CD4-positive, CD25-positive, alpha-beta regulatory T cell (primary cell): ENCODE results near the gene COPB1. TPM values are rescaled to one million over a fixed set of nuclear protein-coding genes. Genes with fewer than 3 reads are reported as not detected.

Experiments used
- polyA plus RNA-seq, 4 donors: library from polyadenylated mRNA; unstranded; fragments of 300-500 nt; fragmentation: Illumina TruSeq; gene quantifications; one replicate each; pipeline ENCODE4 v1.2.3, GENCODE V29; 2021
- total RNA-seq: library from RNA; stranded (reverse); gene quantifications from one replicate; pipeline ENCODE4 v1.2.3, GENCODE V29; 2022

Gene COPB1
- total and polyA plus RNA-seq, 5 donors from 2014 or later, result 66.1 to 94.9 (median 78.0) TPM

Other genes with a start within 250 kb of the COPB1 start
- 13.9 TPM for gene RRAS2, start 140.6 kb downstream of the COPB1 start, total RNA-seq
- gene RRAS2, start 140.6 kb downstream of the COPB1 start, polyA plus RNA-seq, result 1 to 10 TPM; 1.8 to 4.9 (median 4.1) TPM
- 190 TPM for gene PSMA1, start 20.6 kb upstream of the COPB1 start, total RNA-seq
- gene PSMA1, start 20.6 kb upstream of the COPB1 start, polyA plus RNA-seq, result 100 to 1,000 TPM; 163 to 224 (median 195) TPM
- 99.5 TPM for gene PDE3B, start 144.0 kb upstream of the COPB1 start, total RNA-seq
- gene PDE3B, start 144.0 kb upstream of the COPB1 start, polyA plus RNA-seq, result 10 to 100 TPM; 32.8 to 62.4 (median 49.1) TPM